ENCODE results near the gene WRAP73. TPM values are rescaled to one million over a fixed set of nuclear protein-coding genes. Genes with fewer than 3 reads are reported as not detected.
A peak's percentile ranks its signal among the peaks of the same experiment; 100 is the strongest.

The WRAP73 gene
- total RNA-seq, 1 experiment from 2014 or later, result 51.4 TPM

GRCh38 chr1:3626025-3626424, 23.9 kb downstream of the WRAP73 start:
- ChIA-PET RAD21 (ENCODE audit: low non-redundant PET in 1 of 2, low total read pairs in 2 of 2, uncharacterized antibody in 2 of 2, unreplicated experiment in 2 of 2) (interaction anchor here in 1 of 2 experiments (0.6 kb wide), 1 partner anchor 92 kb away, joined by 4 read pairs; no protein-coding TSS in a partner anchor), CTCF (interaction anchor here (1.1 kb wide), 1 partner anchor 173 kb away, joined by 3 read pairs; no protein-coding TSS in a partner anchor), POLR2A (no interaction called here)
- no peaks in the 10 kb centered on the region for H3K79me2 ChIP-seq (ENCODE audit: insufficient read depth, low read length)
- no peak overlapping the region for H2AFZ ChIP-seq (ENCODE audit: low read depth, low read length, poor library complexity, severe bottlenecking)
- peaks cover 3 to 23% of the 10 kb centered on the region in 2 experiments; a peak in 2 of 4 replicates for H3K4me1 ChIP-seq (ENCODE audit: control insufficient read depth in 1 of 2, insufficient read depth in 2 of 2, low read length in 2 of 2)
- H3K36me3 ChIP-seq (ENCODE audit: control insufficient read depth in 1 of 2, insufficient read depth in 2 of 2, low read length in 2 of 2), result peaks cover 0 to 6% of the 10 kb centered on the region in 2 experiments; a peak in 1 of 4 replicates
- peak overlapping the region; percentile 95 for H3K4me2 ChIP-seq (ENCODE audit: low read length)
- no peak for TF ChIP-seq FOSL1 (IDR thresholded peaks at IDR 0.05; ENCODE audit: low read depth)
- TF ChIP-seq SIN3A (IDR thresholded peaks at IDR 0.05; ENCODE audit: low read depth), result no peak
- no peak for TF ChIP-seq EZH2phosphoT487 (IDR thresholded peaks at IDR 0.05; ENCODE audit: borderline replicate concordance)
- no peak for TF ChIP-seq SRF (IDR thresholded peaks at IDR 0.05; ENCODE audit: low read depth)
- TF ChIP-seq SP1 (IDR thresholded peaks at IDR 0.05; ENCODE audit: low read depth), result no peak
- no peak for TF ChIP-seq ZFX (IDR thresholded peaks at IDR 0.05)
- TF ChIP-seq POLR2AphosphoS5 (IDR thresholded peaks at IDR 0.05; ENCODE audit: low read depth, low read length), result no peak
- TF ChIP-seq, protein P1, sequence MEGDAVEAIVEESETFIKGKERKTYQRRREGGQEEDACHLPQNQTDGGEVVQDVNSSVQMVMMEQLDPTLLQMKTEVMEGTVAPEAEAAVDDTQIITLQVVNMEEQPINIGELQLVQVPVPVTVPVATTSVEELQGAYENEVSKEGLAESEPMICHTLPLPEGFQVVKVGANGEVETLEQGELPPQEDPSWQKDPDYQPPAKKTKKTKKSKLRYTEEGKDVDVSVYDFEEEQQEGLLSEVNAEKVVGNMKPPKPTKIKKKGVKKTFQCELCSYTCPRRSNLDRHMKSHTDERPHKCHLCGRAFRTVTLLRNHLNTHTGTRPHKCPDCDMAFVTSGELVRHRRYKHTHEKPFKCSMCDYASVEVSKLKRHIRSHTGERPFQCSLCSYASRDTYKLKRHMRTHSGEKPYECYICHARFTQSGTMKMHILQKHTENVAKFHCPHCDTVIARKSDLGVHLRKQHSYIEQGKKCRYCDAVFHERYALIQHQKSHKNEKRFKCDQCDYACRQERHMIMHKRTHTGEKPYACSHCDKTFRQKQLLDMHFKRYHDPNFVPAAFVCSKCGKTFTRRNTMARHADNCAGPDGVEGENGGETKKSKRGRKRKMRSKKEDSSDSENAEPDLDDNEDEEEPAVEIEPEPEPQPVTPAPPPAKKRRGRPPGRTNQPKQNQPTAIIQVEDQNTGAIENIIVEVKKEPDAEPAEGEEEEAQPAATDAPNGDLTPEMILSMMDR (IDR thresholded peaks at IDR 0.05 in 2 of 3, conservative IDR thresholded peaks at IDR 0.05 in 1 of 3; ENCODE audit: borderline replicate concordance in 1 of 3, insufficient read depth in 1 of 3, low read depth in 2 of 3, low read length in 2 of 3), result no peak
- no peak for TF ChIP-seq ELF1 (IDR thresholded peaks at IDR 0.05; ENCODE audit: borderline replicate concordance, low read depth)
- no peak for TF ChIP-seq RAD21 (IDR thresholded peaks at IDR 0.05; ENCODE audit: low read depth)
- TF ChIP-seq ZNF274 (IDR thresholded peaks at IDR 0.05; ENCODE audit: low read depth, low read length), result no peak
- TF ChIP-seq CBX3 (IDR thresholded peaks at IDR 0.05; ENCODE audit: low read depth), result no peak
- no peak for TF ChIP-seq JUND (IDR thresholded peaks at IDR 0.05)
- no peak for TF ChIP-seq TCF7L2 (IDR thresholded peaks at IDR 0.05; ENCODE audit: borderline replicate concordance, extremely low read depth, insufficient read depth, insufficient read length)
- TF ChIP-seq ZBTB33 (IDR thresholded peaks at IDR 0.05; ENCODE audit: extremely low read depth, insufficient replicate concordance, low read length), result no peak
- H3K9me2 ChIP-seq (ENCODE audit: insufficient read depth), result no peaks in the 10 kb centered on the region
- no peak for DNase-seq (ENCODE audit: low read depth, low spot score)
- intact Hi-C loops (cut with micrococcal nuclease), result no loop called here
- no peaks in the 10 kb centered on the region for H3K27me3 ChIP-seq (ENCODE audit: insufficient read depth, low read length)
- TSS peak; percentile 24 for BruUV-seq (replicated peaks)
- H4K20me1 ChIP-seq (ENCODE audit: insufficient read depth), result no peaks in the 10 kb centered on the region
- no peak overlapping the region for H3K27ac ChIP-seq (ENCODE audit: low read depth, low read length)
- H3K9ac ChIP-seq (ENCODE audit: low read length), result peak overlapping the region; percentile 58
- H3K9me3 ChIP-seq (ENCODE audit: control insufficient read depth in 1 of 2, insufficient read depth in 1 of 2, low read depth in 1 of 2, low read length in 2 of 2), result no peaks in the 10 kb centered on the region
- no peak for ATAC-seq
- peak overlapping the region; percentile 65 to 96 for H3K4me3 ChIP-seq (replicated peaks in 1 of 2; ENCODE audit: low read depth in 1 of 2, low read length in 2 of 2)
